HCT116 (cell line): ENCODE measurements around the gene LASP1. TPM values are rescaled to one million over a fixed set of nuclear protein-coding genes. Genes with fewer than 3 reads are reported as not detected.

Experiments used
- ATAC-seq: fragments of 200-7000 bp; cut with Tn5 transposase; 2 replicates; pipeline ENCODE4 v1.9.1; 2020; ENCODE audit warnings: mild to moderate bottlenecking, moderate library complexity
- BruUV-seq: library from RNA; stranded (reverse); fragments of 400-500 nt; replicated peaks from 2 replicates; lab custom pipeline; 2021; lab: Mats Ljungman, UMichigan
- CTCF ChIA-PET: fragments of 300-600 bp; sonication (Branson Sonifier 250); formaldehyde crosslinking; loops from one replicate; lab custom pipeline; 2021; ENCODE audit warnings: antibody characterized with exemption; lab: Charles Lee
- POLR2A ChIA-PET: fragments of 300-600, 350-600 bp; sonication (Branson Sonifier 250); formaldehyde crosslinking; loops from one replicate; lab custom pipeline; 2021; ENCODE audit warnings: antibody characterized with exemption; lab: Charles Lee
- RAD21 ChIA-PET, 2 experiments: fragments of 300-600 bp; sonication (Branson Sonifier 250); formaldehyde crosslinking; loops; one replicate each; lab custom pipeline; 2023; ENCODE audit warnings: low total read pairs in 2 of 2; ENCODE audit not compliant: uncharacterized antibody in 2 of 2, unreplicated experiment in 2 of 2, low non-redundant PET in 1 of 2; lab: Charles Lee
- DNase-seq: peaks from one replicate; pipeline ENCODE4 v3.0.0-alpha.2; 2010; ENCODE audit warnings: low read depth, low spot score
- H2AFZ ChIP-seq: fragments of 200-600 bp; shearing (Covaris generic), sonication (generic); 2 replicates; pipeline ENCODE4 v1.6.1; 2017; ENCODE audit warnings: low read depth, mixed run types, mixed read lengths, antibody characterized with exemption, low read length; ENCODE audit not compliant: poor library complexity, severe bottlenecking
- H3K27ac ChIP-seq: 2 replicates; pipeline ENCODE4 v1.5.1; 2012; ENCODE audit warnings: low read depth, low read length
- H3K27me3 ChIP-seq: fragments of 200-600 bp; sonication (generic); 2 replicates; pipeline ENCODE4 v1.6.1; 2016; ENCODE audit warnings: mixed run types, low read length, mixed read lengths; ENCODE audit not compliant: insufficient read depth
- H3K36me3 ChIP-seq, 2 experiments: fragments of 200-500 bp in 1 of 2; fragments of 200-600 bp in 1 of 2; sonication (Bioruptor generic) in 1 of 2; sonication (generic) in 1 of 2; 2 replicates each; pipeline versions ENCODE4 v1.5.1 to v1.6.1; 2014 to 2016; ENCODE audit warnings: low read length in 2 of 2, inconsistent platforms in 1 of 2, mixed read lengths in 1 of 2, mixed run types in 1 of 2; ENCODE audit not compliant: insufficient read depth in 2 of 2, control insufficient read depth in 1 of 2
- H3K4me1 ChIP-seq, 2 experiments: fragments of 200-600 bp in 1 of 2; sonication (generic) in 1 of 2; 2 replicates each; pipeline versions ENCODE4 v1.5.1 to v1.6.1; 2012 to 2017; ENCODE audit warnings: low read length in 2 of 2, inconsistent platforms in 1 of 2, mild to moderate bottlenecking in 1 of 2, mixed read lengths in 1 of 2, mixed run types in 1 of 2, moderate library complexity in 1 of 2; ENCODE audit not compliant: insufficient read depth in 2 of 2, control insufficient read depth in 1 of 2
- H3K4me2 ChIP-seq: fragments of 200-600 bp; sonication (generic); 2 replicates; pipeline ENCODE4 v1.6.1; 2017; ENCODE audit warnings: mixed run types, low read length, mixed read lengths
- H3K4me3 ChIP-seq, 2 experiments: fragments of 200-600 bp in 1 of 2; sonication (generic) in 1 of 2; replicated peaks in 1 of 2; 2 replicates each; pipeline ENCODE4 v1.5.1; 2011 to 2016; ENCODE audit warnings: low read length in 2 of 2, control low read depth in 1 of 2, low read depth in 1 of 2, mild to moderate bottlenecking in 1 of 2, mixed read lengths in 1 of 2, mixed run types in 1 of 2
- H3K79me2 ChIP-seq: fragments of 200-600 bp; sonication (generic); 2 replicates; pipeline ENCODE4 v1.6.1; 2017; ENCODE audit warnings: mild to moderate bottlenecking, mixed run types, low read length, moderate library complexity, mixed read lengths; ENCODE audit not compliant: insufficient read depth
- H3K9ac ChIP-seq: fragments of 200-600 bp; sonication (generic); 2 replicates; pipeline ENCODE4 v1.6.1; 2016; ENCODE audit warnings: low read length, mixed read lengths
- H3K9me2 ChIP-seq: fragments of 200-600 bp; sonication (generic), shearing (Covaris generic); 2 replicates; pipeline ENCODE4 v1.6.1; 2017; ENCODE audit warnings: mixed run types, mild to moderate bottlenecking, moderate library complexity; ENCODE audit not compliant: insufficient read depth
- H3K9me3 ChIP-seq, 2 experiments: fragments of 200-500 bp in 1 of 2; fragments of 200-600 bp in 1 of 2; sonication (Bioruptor generic) in 1 of 2; sonication (generic) in 1 of 2; 2 replicates each; pipeline ENCODE4 v1.6.1; 2014 to 2017; ENCODE audit warnings: low read length in 2 of 2, mixed read lengths in 2 of 2, inconsistent platforms in 1 of 2, low read depth in 1 of 2, mild to moderate bottlenecking in 1 of 2, mixed run types in 1 of 2, moderate library complexity in 1 of 2; ENCODE audit not compliant: control insufficient read depth in 1 of 2, insufficient read depth in 1 of 2
- H4K20me1 ChIP-seq: fragments of 200-600 bp; sonication (generic), shearing (Covaris generic); 2 replicates; pipeline ENCODE4 v1.6.1; 2017; ENCODE audit warnings: mixed run types, mild to moderate bottlenecking, moderate library complexity; ENCODE audit not compliant: insufficient read depth
- ATF3 ChIP-seq: IDR thresholded peaks from 2 replicates; pipeline ENCODE4 v1.6.1; 2012
- CBX3 ChIP-seq: IDR thresholded peaks from 2 replicates; pipeline ENCODE4 v1.6.1; 2012; ENCODE audit warnings: low read depth
- CEBPB ChIP-seq: IDR thresholded peaks from 2 replicates; pipeline ENCODE4 v1.6.1; 2012; ENCODE audit warnings: low read depth
- CTCF ChIP-seq, 3 experiments: fragments of 200-600 bp in 1 of 3; sonication (generic) in 1 of 3; IDR thresholded peaks in 2 of 3; conservative IDR thresholded peaks in 1 of 3; 2 replicates each; pipeline ENCODE4 v1.5.1; 2012 to 2017; ENCODE audit warnings: low read depth in 2 of 3, low read length in 2 of 3, antibody characterized with exemption in 1 of 3, borderline replicate concordance in 1 of 3, control low read depth in 1 of 3, mild to moderate bottlenecking in 1 of 3, mixed read lengths in 1 of 3, mixed run types in 1 of 3, moderate library complexity in 1 of 3; ENCODE audit not compliant: insufficient read depth in 1 of 3
- EGR1 ChIP-seq: IDR thresholded peaks from 2 replicates; pipeline ENCODE4 v1.6.1; 2012; ENCODE audit warnings: low read depth
- EZH2 ChIP-seq: fragments of 200-600 bp; sonication (generic); IDR thresholded peaks from 2 replicates; pipeline ENCODE4 v1.6.1; 2017; ENCODE audit warnings: antibody characterized with exemption, mixed run types
- EZH2phosphoT487 ChIP-seq: fragments of 200-600 bp; IDR thresholded peaks from 2 replicates; pipeline ENCODE4 v1.6.1; 2018; ENCODE audit warnings: antibody characterized with exemption, borderline replicate concordance
- FOSL1 ChIP-seq: IDR thresholded peaks from 2 replicates; pipeline ENCODE4 v1.6.1; 2012; ENCODE audit warnings: low read depth
- MAX ChIP-seq: IDR thresholded peaks from 2 replicates; pipeline ENCODE4 v1.6.1; 2012
- POLR2A ChIP-seq: IDR thresholded peaks from 2 replicates; pipeline ENCODE4 v1.7.0; 2011; ENCODE audit warnings: borderline replicate concordance; ENCODE audit not compliant: insufficient read depth, insufficient read length; ENCODE audit errors: extremely low read depth
- POLR2AphosphoS5 ChIP-seq: IDR thresholded peaks from 2 replicates; pipeline ENCODE4 v1.6.1; 2011; ENCODE audit warnings: mild to moderate bottlenecking, low read depth, low read length, moderate library complexity
- REST ChIP-seq: IDR thresholded peaks from 2 replicates; pipeline ENCODE4 v1.6.1; 2012; ENCODE audit warnings: low read depth
- TCF7L2 ChIP-seq: IDR thresholded peaks from 2 replicates; pipeline ENCODE4 v1.7.0; 2011; ENCODE audit warnings: borderline replicate concordance, inconsistent platforms; ENCODE audit not compliant: insufficient read depth, insufficient read length; ENCODE audit errors: extremely low read depth
- YY1 ChIP-seq: IDR thresholded peaks from 2 replicates; pipeline ENCODE4 v1.6.1; 2011; ENCODE audit warnings: low read length, low read depth, moderate library complexity, mild to moderate bottlenecking; ENCODE audit not compliant: insufficient replicate concordance; ENCODE audit errors: extremely low read depth
- ZFX ChIP-seq: fragments of 450-650 bp; IDR thresholded peaks from 2 replicates; pipeline ENCODE4 v1.6.1; 2017
- ZNF274 ChIP-seq: fragments of 200-500 bp; sonication (Bioruptor generic); IDR thresholded peaks from 2 replicates; pipeline ENCODE4 v1.6.1; 2014; ENCODE audit warnings: mild to moderate bottlenecking, low read depth, low read length, inconsistent platforms
- intact Hi-C: fragments of 100-400 bp; cut with micrococcal nuclease; formaldehyde crosslinking; loops from 2 replicates; pipeline ENCODE4 v1.10.0; 2022
- total RNA-seq: library from RNA; stranded (reverse); gene quantifications from one replicate; pipeline ENCODE4 v1.2.1, GENCODE V29; 2021; ENCODE audit not compliant: unreplicated experiment

LASP1 gene
- total RNA-seq, 1 experiment from 2014 or later, result 149 TPM

- no peak for TF ChIP-seq YY1
- TF ChIP-seq POLR2A, result no peak
- no peak for TF ChIP-seq CEBPB
- TF ChIP-seq FOSL1, result no peak
- no peak for TF ChIP-seq ZFX
- no peak for TF ChIP-seq CBX3
- no peak for TF ChIP-seq REST
- TF ChIP-seq TCF7L2, result no peak
- TF ChIP-seq EZH2phosphoT487, result no peak
Measured at GRCh38 chr17:38915639-38915995, 45.8 kb downstream of the LASP1 start (continued).

- RAD21 ChIA-PET, result no interaction called here
- Histone ChIP-seq H3K27ac (no peak overlapping the region), H3K9me3 (no peaks in the 10 kb centered on the region), H3K4me1 (no peaks in the 10 kb centered on the region), H3K36me3 (peaks cover 8 to 39% of the 10 kb centered on the region in 2 experiments; a peak in 3 of 4 replicates), H3K9me2 (no peaks in the 10 kb centered on the region), H3K79me2 (no peaks in the 10 kb centered on the region), H2AFZ (no peak overlapping the region), H3K9ac (no peak overlapping the region), H3K4me2 (no peak overlapping the region), H3K4me3 (no peak overlapping the region), H4K20me1 (no peaks in the 10 kb centered on the region), H3K27me3 (no peaks in the 10 kb centered on the region)
- intact Hi-C loops, result no loop called here
- DNase-seq (no peak), ATAC-seq (no peak)
- no TSS peak for BruUV-seq
- POLR2A ChIA-PET, result no interaction called here
- CTCF ChIA-PET, result no interaction called here
- no peak for TF ChIP-seq REST
- TF ChIP-seq CEBPB, result no peak
- no peak for TF ChIP-seq CBX3
- TF ChIP-seq EGR1, result no peak
- no peak for TF ChIP-seq ATF3
- no peak for TF ChIP-seq FOSL1
- TF ChIP-seq MAX, result no peak
- TF ChIP-seq POLR2AphosphoS5, result no peak
- TF ChIP-seq POLR2A, result no peak
- no peak for TF ChIP-seq ZNF274
- no peak for TF ChIP-seq CTCF (IDR thresholded peaks at IDR 0.05 in 2 of 3, conservative IDR thresholded peaks at IDR 0.05 in 1 of 3; ENCODE audit: borderline replicate concordance in 1 of 3, insufficient read depth in 1 of 3, low read depth in 2 of 3, low read length in 2 of 3)
- TF ChIP-seq EZH2, result no peak
Measured at GRCh38 chr17:38916771-38917170, 46.9 kb downstream of the LASP1 start.
